ENCODE measurements around the gene SNX18.
"Not testable (repeated sequence)": the region's sequence is repeated elsewhere in the genome, so short reads cannot be mapped to it uniquely, and the experiment has no call there.

SNX18 gene, protein sequence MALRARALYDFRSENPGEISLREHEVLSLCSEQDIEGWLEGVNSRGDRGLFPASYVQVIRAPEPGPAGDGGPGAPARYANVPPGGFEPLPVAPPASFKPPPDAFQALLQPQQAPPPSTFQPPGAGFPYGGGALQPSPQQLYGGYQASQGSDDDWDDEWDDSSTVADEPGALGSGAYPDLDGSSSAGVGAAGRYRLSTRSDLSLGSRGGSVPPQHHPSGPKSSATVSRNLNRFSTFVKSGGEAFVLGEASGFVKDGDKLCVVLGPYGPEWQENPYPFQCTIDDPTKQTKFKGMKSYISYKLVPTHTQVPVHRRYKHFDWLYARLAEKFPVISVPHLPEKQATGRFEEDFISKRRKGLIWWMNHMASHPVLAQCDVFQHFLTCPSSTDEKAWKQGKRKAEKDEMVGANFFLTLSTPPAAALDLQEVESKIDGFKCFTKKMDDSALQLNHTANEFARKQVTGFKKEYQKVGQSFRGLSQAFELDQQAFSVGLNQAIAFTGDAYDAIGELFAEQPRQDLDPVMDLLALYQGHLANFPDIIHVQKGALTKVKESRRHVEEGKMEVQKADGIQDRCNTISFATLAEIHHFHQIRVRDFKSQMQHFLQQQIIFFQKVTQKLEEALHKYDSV

DNA sequence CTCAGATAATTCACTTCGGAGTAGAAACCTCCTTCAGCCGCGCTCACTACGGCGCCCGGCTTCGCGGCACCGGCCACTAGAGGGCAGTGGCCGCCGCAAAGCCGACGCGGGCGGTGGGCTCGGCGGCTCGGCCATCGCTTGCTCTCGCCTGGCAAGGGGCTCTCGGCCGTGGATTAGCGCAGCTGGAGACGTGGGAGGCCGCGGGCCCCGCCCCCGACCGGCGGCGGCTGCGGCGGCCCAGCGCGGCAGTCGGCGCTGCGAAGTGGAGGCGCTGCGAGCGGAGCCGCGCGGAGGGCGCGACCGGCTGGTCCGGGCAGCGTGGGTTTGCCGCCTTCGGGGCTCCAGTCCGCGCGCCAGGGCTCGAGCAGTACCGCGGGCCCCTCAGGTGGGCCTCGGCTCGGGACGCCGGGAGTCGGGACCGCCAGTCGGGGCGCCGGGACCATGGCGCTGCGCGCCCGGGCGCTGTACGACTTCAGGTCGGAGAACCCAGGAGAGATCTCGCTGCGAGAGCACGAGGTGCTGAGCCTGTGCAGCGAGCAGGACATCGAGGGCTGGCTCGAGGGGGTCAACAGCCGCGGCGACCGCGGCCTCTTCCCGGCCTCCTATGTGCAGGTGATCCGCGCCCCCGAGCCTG is at the start of gene SNX18:
TSS of gene SNX18 (plus strand) at position 248 of the 634 bp plus-strand sequence. CDS start at position 442, 194 bp downstream.
- DNase-seq = peak; percentile 68

DNA sequence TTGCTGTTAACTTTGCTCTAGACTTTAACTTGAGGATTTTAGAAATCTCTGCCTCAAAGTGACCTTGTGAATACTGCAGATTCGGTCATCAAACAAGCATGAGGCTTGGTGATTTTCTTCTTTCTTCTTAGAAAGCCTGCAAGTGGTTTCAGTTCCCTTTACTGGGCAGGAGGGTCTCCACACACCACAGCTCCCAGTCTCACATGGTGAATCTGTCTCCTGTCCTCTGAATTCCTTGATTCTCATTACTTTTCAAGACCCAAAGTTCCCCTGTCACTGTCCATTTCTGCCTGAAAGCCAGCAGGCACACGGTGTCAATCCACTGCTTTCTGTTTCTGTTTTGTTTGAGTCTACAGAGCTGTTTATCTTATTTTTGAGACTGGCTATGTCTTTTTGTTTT is 47.9 kb upstream of the SNX18 start:
- no peak for DNase-seq

DNA sequence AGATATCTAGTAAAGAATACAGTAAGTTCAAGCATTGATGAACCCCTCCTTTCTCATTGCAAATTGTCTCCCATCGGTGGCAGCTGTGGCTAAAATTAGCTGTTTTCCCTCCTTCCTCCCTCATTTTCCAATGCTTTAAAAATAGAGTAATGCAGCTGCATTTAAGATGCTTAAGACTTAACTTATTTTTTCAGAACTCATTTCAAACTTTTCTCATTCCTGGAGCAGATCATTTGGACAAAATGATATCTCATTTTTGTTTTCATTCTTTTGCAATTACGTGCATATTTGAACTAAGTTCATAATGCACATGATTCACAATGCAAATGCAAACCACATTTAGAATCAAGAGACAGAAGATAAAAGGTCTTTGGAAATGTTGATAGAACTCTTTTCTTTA is 47.4 kb upstream of the SNX18 start:
- no peak for DNase-seq

DNA sequence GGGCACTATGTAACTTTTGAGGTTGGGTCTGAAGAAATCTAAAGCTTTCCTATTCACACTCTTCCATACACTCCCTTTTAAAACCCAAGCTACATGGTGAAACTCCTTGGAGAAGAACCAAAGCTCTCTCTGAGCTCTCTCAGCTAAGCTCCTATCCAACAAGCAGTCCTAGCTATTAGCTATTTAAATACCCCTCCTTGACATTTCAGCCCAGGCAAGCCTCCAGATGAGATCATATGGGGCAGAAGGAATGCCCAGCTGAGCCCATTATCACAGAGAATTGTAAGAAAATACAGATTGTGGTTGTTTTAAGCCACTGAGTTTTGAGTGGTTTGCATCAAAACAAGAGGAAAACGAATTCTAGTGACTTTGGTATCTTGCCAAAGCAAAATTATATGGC is 46.9 kb upstream of the SNX18 start:
- no peak for DNase-seq

DNA sequence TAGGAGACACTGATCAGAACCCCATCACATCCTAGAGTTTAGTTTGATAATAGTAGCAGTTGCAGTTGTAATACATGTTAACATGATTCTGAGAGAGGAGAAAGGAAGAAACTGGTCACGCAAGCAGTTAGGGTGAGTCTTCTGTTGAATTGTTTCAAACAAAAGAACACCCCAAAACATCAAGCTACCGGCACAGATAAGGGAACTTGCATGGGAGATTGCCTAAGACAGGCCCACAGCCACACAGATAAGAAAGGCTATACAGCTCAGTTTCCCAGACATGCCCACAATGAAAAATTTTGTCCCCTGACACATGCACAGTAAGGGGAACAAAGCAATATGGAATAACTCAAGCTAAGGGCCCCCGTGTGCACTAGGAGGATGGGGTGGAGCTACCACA is 46.2 kb upstream of the SNX18 start:
- no peak for DNase-seq

DNA sequence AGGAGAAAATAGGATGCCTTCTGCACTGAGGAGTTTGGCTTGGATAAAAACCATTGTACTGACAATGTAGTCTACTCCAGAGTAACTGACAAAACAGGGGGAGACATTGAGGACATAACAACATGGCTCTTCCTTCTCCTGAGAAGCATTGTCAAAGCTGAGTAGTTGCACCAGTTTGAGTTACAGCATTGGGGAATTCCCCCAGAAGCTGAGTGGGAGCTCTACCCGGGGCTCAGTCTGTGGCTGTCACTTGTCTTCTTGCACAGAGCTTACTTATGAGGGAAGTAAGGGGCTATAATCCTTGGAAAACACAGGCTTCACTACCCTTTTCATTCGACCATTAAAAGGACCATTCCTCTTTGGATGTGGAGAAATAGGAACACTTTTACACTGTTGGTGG is 40.9 kb upstream of the SNX18 start:
- no peak for DNase-seq

DNA sequence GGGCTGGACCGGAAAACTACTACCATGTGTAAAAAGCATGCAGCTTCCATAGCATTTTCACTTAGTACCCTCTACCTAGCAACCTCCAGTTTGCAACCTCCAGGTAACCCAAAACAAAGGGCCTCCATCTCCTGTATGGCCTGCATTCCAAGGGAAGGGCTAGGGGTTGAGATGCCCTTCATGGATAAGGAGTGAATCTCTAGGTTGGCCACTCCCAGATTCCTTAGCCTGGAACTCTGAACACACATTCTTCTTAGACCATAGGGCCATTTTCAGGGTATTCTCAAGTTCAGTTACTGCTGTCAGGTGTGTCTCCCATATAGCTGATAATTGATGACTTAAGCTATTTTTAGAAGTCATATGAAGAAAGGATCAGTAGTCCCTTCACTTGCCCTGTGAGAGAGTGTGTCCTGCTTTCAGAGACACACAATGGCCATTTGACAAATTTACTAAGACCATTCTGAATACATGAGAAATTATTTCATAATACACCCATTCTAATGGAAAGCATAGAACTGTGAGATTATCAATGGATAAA is 39.5 kb upstream of the SNX18 start:
- DNase-seq = no peak

DNA sequence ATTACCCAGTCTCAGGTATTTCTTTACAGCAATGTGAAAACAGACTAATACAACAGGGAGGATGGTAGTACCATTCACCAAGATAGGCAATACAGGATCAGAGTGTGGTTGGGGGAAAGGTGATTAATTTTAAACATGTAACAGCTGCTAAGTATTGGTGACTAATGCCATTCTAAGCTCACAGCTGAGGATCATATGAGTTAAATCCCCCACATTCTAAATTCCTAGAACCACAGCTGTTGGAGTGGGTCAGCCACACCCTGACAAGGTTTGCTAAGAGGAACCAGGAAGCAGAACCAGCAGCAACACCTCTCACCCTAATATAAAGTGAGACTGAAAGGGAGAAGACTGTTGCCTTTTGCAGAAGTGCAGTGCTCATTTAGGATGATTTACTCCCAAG is 37.3 kb upstream of the SNX18 start:
- no peak for DNase-seq

DNA sequence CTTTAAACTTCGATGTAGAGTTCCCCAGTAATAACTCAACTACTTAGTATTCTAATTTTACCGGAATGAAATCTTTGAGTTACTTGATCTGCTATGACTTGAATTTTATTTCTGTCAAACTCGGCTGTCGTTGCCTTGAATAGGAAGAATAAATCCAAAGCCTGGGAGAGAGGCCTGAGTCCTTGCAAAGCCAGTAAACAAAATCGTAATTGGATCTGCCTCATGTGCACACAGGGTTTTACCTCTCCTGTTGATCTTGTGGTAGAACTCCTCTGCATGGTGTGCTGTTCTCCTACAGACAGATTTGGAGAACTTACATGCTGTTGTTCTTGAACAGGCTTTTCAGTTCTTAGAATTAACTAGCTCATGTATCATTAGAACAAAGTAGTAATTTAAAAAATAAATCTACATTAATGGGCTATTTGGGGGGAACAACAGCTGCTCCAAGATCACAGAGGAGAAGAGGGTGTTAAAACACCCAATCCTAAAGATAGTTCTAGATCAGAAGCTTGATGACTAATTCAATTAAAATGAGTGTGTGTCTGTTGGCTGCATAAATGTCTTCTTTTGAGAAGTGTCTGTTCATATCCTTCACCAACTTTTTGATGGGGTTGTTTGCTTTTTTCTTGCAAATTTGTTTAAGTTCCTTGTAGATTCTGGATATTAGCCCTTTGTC is 33.2 kb upstream of the SNX18 start:
- DNase-seq = no peak

DNA sequence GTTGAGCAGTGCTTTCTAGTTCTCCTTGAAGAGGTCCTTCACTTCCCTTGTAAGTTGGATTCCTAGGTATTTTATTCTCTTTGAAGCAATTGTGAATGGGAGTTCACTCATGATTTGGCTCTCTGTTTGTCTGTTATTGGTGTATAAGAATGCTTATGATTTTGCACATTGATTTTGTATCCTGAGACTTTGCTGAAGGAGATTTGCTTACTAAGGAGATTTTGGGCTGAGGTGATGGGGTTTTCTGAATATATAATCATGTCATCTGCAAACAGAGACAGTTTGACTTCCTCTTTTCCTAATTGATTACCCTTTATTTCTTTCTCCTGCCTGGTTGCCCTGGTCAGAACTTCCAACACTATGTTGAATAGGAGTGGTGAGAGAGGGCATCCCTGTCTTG is 31.9 kb upstream of the SNX18 start:
- not testable (repeated sequence) for DNase-seq

DNA sequence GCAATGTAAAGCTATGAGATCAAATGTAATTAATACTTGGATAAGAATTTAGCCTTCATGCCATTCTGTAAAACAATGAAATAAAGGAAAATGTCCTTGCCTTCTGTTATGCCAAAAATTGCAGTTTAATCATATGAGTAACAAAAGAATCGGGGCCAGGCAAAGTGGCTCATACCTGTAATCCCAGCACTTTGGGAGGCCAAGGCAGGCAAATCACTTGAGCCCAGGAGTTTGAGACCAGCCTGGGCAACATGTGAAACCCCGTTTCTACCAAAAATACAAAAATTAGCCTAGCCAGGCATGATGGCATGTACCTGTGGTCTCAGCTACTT is 27.9 kb upstream of the SNX18 start:
- not testable (repeated sequence) for DNase-seq

DNA sequence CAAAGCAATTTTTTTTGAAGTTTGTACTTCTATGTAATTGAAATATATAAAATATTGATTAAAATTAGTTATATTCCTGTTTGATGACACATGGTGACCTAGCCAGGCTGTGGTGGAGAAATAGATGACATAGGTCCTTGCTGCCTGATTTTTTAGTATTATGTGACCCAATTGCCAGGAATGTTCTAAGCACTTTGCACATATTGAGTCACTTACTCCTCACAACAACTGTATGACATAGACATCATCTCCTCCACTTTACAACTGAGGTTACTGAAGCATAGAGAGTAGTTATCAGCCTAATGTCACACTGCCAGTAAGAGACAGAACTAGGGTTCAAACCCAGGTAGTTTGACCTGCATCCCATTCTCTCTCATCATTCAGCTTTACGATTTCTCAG is 26.2 kb upstream of the SNX18 start:
- no peak for DNase-seq

DNA sequence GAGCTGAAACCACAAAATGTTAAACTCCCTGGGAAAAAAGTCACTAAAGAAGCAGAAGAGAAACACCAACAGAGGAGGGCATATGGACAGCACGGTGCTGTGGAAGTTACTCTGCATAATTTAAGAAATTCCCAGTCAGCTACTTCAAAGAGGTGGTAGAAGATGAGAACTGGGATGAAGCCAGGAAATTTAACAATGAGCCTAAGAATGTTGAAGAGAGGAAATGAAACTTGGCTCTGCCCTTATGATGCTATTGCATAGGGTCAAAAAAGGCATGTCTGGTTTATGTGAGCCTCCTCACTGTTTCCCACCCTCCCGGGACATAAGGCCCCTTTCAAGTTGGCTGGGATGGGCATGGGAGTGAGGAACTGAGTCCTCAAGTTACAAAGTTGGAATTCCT is 25.4 kb upstream of the SNX18 start:
- no peak for DNase-seq

DNA sequence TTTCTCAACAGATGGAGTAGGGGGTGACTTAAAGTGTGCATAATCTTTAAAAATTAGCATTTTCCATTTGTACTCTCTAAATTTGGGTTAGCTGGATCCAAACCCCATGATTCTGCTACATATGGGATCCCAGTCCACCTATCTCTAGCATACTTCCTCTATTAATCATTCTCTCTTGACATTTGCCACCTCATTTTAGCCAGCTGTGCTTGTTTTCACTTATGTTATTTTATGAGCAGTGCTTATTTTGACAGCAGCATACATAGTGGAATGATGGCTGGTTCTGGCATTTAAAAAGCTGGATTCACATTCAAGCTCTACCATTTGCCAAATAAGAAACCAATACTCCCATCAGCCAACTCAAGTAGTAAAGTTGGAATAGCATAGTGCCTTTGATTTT is 22.5 kb upstream of the SNX18 start:
- no peak for DNase-seq

DNA sequence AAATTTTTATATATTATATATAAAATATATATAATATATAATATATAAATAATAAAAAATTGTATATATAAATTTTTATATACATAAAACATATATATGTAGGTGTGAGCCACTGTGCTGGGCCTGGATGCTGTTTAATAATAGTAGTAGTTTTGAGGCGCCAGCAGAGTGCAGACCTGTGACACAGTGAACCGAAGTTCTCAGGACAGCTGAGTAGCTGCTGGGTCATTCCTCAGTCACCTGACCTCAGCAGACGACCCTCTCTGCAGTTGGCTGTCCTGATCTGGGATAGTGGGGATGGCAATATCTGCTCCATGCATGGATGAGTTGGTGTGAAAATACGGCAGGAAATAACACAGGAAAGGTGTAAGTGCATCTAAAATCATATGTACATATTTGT is 3.3 kb upstream of the SNX18 start:
- no peak for DNase-seq

DNA sequence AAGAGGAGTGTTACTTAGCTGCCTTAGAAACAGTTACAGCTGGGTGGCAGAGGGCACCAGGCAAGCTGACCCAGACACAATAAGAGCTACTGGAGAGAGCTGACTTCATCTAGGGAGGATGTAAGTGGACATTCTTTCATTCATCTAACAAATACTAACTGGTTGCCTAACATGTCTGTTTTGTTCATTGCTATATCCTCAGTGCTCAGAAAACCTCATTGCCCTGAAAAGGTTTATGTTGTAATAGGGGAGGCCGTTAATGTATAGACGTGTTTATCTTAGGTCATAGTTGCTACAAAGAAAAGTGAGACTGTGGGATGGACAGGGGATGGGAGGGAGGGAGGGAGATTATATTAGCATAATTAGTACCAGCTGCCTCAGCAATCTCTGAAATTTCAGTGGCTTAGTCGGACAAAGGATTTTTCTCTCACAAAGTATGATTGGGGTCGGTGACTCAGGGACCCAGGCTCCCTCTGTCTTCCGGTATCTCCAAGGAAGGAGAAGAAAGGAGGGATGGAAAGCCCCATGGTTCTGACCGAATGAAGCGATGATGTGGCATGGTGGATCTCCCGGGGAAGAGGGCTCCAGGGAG is 2.6 kb upstream of the SNX18 start:
- no peak for DNase-seq

DNA sequence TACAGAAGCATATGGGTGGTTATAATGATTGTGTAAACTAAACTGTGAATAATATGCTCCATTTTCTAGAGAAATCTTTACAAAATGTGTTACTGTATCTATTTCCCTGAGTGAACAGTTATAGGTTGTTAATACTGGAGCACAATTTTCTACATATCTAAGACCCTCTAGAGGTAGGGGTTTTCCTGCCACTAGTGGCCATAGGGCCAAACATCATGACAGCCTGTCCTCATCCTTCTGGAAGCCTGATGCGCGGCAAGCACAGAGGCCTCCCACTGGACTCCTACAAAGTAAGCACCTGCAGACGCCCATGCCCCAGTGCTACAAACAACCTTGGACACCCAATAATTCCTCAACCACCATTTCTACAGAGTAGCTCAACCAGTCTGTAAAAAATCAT is 1.9 kb upstream of the SNX18 start:
- no peak for DNase-seq

DNA sequence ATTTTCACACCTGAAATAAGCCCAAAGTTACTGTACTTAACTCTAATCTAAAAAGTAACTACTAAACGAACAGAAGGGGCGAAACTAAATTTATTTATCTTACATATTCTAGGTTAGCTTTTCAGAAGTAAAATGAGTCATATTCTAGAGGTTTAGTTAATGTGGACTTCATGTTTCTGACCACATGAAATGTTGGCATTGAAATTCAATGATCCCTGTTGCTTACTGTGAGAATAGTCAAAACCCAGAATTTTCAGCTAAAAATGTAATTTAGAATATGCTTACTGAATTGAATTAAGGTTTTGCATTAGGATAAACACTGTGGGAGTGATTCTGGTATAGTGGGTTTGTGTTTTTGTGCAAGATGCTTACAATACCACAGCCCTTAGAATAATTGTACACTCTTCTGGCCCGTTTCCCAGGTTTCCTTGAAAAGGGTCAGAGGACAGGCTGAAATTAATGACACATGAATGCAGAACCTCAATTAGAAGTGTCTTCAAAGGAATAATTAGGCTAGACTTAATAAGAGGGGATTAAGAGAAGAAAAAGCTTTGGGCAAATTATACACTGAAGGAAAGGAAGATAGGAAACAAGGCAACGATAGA is 1.4 kb upstream of the SNX18 start:
- DNase-seq = no peak

DNA sequence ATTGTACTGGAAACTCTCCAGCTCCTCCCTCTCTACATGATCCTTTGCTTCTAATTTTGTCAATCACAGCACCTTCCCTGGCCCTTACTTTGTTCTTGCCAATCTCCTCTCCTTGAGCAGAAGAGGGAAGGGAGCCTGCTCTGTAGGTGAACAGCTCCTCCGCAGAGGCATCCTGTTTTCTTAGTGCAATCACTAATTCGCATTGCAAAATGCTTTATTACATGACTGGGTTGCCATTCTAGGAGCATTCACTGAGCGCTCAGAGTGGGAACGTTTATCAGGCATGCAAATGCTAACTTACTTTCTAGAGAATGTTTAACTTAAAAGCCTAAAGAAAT is 416 bp upstream of the SNX18 start:
- no peak for DNase-seq

DNA sequence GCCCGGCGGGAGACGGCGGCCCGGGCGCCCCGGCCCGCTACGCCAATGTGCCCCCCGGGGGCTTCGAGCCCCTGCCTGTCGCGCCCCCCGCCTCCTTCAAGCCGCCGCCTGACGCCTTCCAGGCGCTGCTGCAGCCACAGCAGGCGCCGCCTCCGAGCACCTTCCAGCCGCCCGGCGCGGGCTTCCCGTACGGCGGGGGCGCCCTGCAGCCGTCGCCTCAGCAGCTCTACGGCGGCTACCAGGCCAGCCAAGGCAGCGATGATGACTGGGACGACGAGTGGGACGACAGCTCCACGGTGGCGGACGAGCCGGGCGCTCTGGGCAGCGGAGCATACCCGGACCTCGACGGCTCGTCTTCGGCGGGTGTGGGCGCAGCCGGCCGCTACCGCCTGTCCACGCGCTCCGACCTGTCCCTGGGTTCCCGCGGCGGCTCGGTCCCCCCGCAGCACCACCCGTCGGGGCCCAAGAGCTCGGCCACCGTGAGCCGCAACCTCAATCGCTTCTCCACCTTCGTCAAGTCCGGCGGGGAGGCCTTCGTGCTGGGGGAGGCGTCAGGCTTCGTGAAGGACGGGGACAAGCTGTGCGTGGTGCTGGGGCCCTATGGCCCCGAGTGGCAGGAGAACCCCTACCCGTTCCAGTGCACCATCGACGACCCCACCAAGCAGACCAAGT is 723 bp downstream of the SNX18 start:
- no peak for DNase-seq

DNA sequence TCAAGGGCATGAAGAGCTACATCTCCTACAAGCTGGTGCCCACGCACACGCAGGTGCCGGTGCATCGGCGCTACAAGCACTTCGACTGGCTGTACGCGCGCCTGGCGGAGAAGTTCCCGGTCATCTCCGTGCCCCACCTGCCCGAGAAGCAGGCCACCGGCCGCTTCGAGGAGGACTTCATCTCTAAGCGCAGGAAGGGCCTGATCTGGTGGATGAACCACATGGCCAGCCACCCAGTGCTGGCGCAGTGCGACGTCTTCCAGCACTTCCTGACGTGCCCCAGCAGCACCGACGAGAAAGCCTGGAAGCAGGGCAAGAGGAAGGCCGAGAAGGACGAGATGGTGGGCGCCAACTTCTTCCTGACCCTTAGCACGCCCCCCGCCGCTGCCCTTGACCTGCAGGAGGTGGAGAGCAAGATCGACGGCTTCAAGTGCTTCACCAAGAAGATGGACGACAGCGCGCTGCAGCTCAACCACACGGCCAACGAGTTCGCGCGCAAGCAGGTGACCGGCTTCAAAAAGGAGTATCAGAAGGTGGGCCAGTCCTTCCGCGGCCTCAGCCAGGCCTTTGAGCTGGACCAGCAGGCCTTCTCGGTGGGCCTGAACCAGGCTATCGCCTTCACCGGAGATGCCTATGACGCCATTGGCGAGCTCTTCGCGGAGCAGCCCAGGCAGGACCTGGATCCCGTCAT is 1.4 kb downstream of the SNX18 start:
- no peak for DNase-seq

DNA sequence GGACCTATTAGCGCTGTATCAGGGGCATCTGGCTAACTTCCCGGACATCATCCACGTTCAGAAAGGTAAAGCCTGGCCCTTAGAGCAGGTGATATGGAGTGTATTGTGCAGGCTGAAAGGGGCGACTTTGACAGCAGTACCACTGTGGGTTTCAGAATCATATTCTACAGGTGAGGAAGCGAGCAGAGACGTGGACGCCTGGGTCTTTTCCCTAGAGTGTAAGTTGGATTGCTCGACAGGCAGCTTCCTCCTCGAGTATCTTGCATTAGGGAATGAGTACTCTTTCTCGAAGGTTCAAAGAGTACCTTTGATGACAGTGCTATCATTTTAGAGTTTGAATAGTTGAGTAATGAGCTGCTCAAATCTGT is 1.9 kb downstream of the SNX18 start:
- DNase-seq = no peak

All from NCI-H2107 (cell line).